Activated naive CD4-positive, alpha-beta T cell treated with anti-CD3 and anti-CD28 coated beads for 36 hours (primary cell): ENCODE measurements around the gene CPNE6. TPM values are rescaled to one million over a fixed set of nuclear protein-coding genes. Genes with fewer than 3 reads are reported as not detected.

ENCODE experiments used
- CTCF ChIA-PET: fragments of 350-600 bp; sonication (Branson Sonifier 250); formaldehyde crosslinking; loops from one replicate; lab custom pipeline; 2021; ENCODE audit warnings: antibody characterized with exemption; lab: Charles Lee
- DNase-seq: peaks from one replicate; pipeline ENCODE4 v3.0.0-alpha.2; 2020
- H3K27ac Mint-ChIP-seq: one replicate; pipeline ENCODE4 v1.8.0; 2021; ENCODE audit warnings: mild to moderate bottlenecking, mixed read lengths
- H3K27me3 Mint-ChIP-seq: one replicate; pipeline ENCODE4 v1.8.0; 2021; ENCODE audit warnings: low read depth, mixed read lengths
- H3K36me3 Mint-ChIP-seq: one replicate; pipeline ENCODE4 v1.8.0; 2021; ENCODE audit warnings: low read depth, mixed read lengths
- H3K4me1 Mint-ChIP-seq: one replicate; pipeline ENCODE4 v1.8.0; 2021; ENCODE audit warnings: low read depth, mixed read lengths
- H3K4me3 Mint-ChIP-seq: one replicate; pipeline ENCODE4 v1.8.0; 2021; ENCODE audit warnings: mild to moderate bottlenecking, moderate library complexity, mixed read lengths
- H3K9me3 Mint-ChIP-seq: one replicate; pipeline ENCODE4 v1.8.0; 2021; ENCODE audit warnings: mixed read lengths
- intact Hi-C: fragments of 100-400 bp; cut with micrococcal nuclease; formaldehyde crosslinking; loops from one replicate; pipeline ENCODE4 v1.15.1; 2023
- total RNA-seq, 2 experiments: library from RNA; stranded (reverse); gene quantifications; one replicate each; pipeline ENCODE4 v1.2.3, GENCODE V29; 2021

Gene CPNE6
- total RNA-seq, 2 experiments from 2014 or later: not detected

DNA sequence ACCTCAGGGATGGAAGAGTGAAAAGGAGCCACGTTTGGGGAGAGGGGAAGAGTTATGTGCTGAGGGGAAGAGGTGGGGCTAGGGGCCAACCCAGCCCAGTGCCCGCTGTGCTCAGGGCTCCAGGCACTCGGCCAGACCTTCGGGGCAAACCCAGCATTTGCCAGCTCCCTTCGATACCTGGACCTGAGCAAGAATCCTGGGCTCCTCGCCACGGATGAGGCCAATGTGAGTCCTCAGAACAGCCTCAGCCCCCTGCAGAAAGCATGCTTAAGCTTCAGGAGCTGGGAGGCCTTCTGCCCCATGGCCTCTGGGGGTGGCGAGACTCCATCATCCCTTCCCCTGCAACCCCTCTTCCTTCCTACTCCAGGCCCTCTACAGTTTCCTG, 14.6 kb upstream of the CPNE6 start:
- Mint-ChIP-seq H3K9me3 (no peaks in the 10 kb centered on the region), H3K36me3 (no peaks in the 10 kb centered on the region), H3K27me3 (peaks cover 2% of the 10 kb centered on the region), H3K4me1 (peaks cover 15% of the 10 kb centered on the region), H3K27ac (no peak overlapping the region), H3K4me3 (no peak overlapping the region)
- intact Hi-C loops: no loop called here
- no peak for DNase-seq
- CTCF ChIA-PET: interaction anchor here (0.7 to 12.0 kb wide), 14 partner anchors 11 to 168 kb away, joined by 3 to 386 read pairs (median 8); partner anchors contain the start of genes DCAF11, IRF9, NRL and PCK2

DNA sequence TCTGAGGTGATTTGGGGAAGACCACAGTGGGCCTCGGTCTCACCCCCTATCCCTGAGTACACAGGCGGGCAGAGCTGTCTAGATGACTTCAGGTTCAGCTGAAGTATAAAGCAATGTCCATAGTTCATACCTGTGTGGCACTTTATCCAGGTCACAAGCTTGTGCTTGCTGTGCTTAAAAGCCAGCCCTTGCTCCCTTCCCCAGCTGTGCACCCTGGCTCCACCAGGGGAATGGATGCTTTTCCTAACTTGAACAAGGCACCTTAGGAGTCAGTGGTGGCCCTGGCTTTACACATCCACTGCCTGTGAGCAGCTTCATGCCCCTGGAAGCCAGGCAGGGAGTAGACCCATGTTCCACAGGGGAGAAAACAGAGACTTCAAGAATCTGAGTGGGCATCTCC, 14.1 kb upstream of the CPNE6 start:
- no peak overlapping the region for H3K27ac Mint-ChIP-seq
- H3K27me3 Mint-ChIP-seq: peaks cover 2% of the 10 kb centered on the region
- CTCF ChIA-PET: interaction anchor here (0.6 to 12.0 kb wide), 20 partner anchors 10 to 375 kb away, joined by 3 to 386 read pairs (median 6); partner anchors contain the start of genes DCAF11, IRF9, NRL and PCK2
- no peaks in the 10 kb centered on the region for H3K36me3 Mint-ChIP-seq
- peaks cover 15% of the 10 kb centered on the region for H3K4me1 Mint-ChIP-seq
- intact Hi-C loops: no loop called here
- DNase-seq: no peak
- no peaks in the 10 kb centered on the region for H3K9me3 Mint-ChIP-seq
- H3K4me3 Mint-ChIP-seq: no peak overlapping the region

- Mint-ChIP-seq H3K27me3 (peaks cover 2% of the 10 kb centered on the region), H3K4me3 (no peak overlapping the region), H3K9me3 (no peaks in the 10 kb centered on the region), H3K27ac (peak overlapping the region; percentile 38), H3K36me3 (no peaks in the 10 kb centered on the region), H3K4me1 (peaks cover 10% of the 10 kb centered on the region)
- intact Hi-C loops: loop anchor here (1.0 to 2.0 kb wide), 8 partner anchors 32 to 250 kb away; partner anchors contain the start of genes IRF9, PCK2 and TINF2
- CTCF ChIA-PET: interaction anchor here (0.6 to 12.0 kb wide), 31 partner anchors 8 to 374 kb away, joined by 3 to 386 read pairs (median 4); partner anchors contain the start of genes CHMP4A, CIDEB, DCAF11 and IRF9
- no peak for DNase-seq
Observed at GRCh38 chr14:24057867-24058259, 13.5 kb upstream of the CPNE6 start.

DNA sequence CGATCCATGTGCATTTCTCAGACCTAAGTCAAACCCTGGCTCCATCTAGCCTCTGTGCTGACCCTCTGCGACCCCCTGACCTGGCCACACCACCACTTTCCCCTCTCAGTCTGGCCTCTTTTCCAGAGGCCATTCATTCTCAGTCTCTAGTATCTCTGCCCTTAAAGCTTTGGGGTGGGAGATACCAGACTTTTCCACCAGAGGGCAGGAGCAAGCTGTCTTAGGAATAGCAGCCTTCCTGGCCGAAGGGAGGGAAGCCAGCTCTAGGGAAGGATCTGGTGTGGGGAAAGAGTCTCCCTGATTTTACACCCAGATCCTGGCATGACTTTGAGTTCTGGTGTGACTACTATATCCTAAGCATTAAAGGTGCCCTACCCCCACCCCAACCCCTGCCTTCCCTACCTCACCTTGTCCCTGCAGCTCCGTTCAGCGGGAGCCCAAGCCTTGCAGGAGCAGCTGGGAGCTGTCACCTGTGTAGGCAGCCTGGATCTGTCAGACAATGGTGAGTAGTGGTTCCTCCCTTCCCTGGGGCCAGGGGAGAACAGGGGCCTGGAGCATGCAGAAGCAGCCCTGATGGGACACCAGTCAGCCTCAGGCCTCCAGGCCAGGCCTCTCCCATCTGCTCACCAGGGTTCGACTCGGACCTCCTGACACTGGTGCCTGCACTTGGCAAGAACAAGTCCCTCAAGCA, 13.0 kb upstream of the CPNE6 start:
- intact Hi-C loops: loop anchor here (1.0 to 2.0 kb wide), 8 partner anchors 32 to 250 kb away; partner anchors contain the start of genes IRF9, PCK2 and TINF2
- CTCF ChIA-PET: interaction anchor here (0.8 to 12.0 kb wide), 31 partner anchors 8 to 250 kb away, joined by 3 to 386 read pairs (median 4); partner anchors contain the start of genes CHMP4A, CIDEB, DCAF11 and IRF9
- Mint-ChIP-seq H3K36me3 (no peaks in the 10 kb centered on the region), H3K9me3 (no peaks in the 10 kb centered on the region), H3K4me3 (no peak overlapping the region), H3K27ac (peak overlapping the region; percentile 38), H3K27me3 (peaks cover 2% of the 10 kb centered on the region), H3K4me1 (peaks cover 5% of the 10 kb centered on the region)
- peak; percentile 89 for DNase-seq

DNA sequence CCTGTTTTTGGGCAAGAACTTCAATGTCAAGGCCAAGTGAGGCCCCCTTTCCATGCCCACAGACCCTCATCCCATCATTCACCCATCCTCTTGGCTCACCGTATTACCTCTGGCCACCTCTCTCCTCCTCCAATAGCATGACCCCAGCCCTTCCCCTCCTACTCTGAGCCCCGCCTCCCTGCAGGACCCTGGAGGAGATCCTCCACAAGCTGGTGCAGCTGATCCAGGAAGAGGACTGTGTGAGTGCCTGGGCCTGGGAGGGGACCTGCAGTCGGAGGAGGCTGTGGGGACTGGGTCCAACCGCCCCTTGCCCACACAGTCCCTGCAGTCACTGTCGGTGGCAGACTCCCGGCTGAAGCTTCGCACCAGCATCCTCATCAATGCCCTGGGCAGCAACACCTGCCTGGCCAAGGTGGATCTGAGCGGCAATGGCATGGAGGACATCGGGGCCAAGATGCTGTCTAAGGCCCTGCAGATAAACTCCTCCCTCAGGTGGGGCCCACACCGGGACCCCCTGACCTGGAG, 12.3 kb upstream of the CPNE6 start:
- H3K4me1 Mint-ChIP-seq: peaks cover 2% of the 10 kb centered on the region
- H3K36me3 Mint-ChIP-seq: no peaks in the 10 kb centered on the region
- H3K27me3 Mint-ChIP-seq: peaks cover 2% of the 10 kb centered on the region
- CTCF ChIA-PET: interaction anchor here (1.0 to 12.0 kb wide), 24 partner anchors 8 to 249 kb away, joined by 3 to 386 read pairs (median 6); partner anchors contain the start of genes CHMP4A, CIDEB, DCAF11 and IRF9
- intact Hi-C loops: loop anchor here (1.0 to 2.0 kb wide), 8 partner anchors 31 to 249 kb away; partner anchors contain the start of genes IRF9, PCK2 and TINF2
- H3K4me3 Mint-ChIP-seq: no peak overlapping the region
- no peak for DNase-seq
- H3K27ac Mint-ChIP-seq: no peak overlapping the region
- H3K9me3 Mint-ChIP-seq: no peaks in the 10 kb centered on the region

DNA sequence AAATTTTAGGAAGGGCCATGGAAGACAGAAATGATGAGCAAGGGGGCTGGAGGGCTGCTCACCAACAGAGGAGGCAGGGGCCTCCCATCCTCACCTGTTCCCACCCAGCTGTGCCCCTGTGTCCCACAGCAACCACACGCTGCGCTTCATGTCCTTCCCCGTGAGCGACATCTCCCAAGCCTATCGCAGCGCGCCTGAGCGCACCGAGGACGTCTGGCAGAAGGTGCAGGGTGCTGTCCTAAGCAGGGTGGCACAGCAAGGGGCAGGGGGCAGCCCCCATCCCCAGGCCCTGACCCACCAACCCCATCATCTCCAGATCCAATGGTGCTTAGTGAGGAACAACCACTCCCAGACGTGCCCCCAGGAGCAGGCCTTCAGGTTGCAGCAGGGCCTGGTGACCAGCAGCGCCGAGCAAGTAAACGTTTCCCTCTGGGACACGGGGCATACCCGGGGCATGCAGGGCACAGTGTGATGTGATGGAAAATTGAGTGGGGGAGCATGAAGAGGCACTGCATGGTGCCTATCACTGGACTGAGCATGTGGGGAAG, 11.4 kb upstream of the CPNE6 start:
- intact Hi-C loops: loop anchor here (2.0 kb wide), 1 partner anchor 183 kb away; the partner anchor contains the start of gene TINF2
- no peak overlapping the region for H3K27ac Mint-ChIP-seq

DNA sequence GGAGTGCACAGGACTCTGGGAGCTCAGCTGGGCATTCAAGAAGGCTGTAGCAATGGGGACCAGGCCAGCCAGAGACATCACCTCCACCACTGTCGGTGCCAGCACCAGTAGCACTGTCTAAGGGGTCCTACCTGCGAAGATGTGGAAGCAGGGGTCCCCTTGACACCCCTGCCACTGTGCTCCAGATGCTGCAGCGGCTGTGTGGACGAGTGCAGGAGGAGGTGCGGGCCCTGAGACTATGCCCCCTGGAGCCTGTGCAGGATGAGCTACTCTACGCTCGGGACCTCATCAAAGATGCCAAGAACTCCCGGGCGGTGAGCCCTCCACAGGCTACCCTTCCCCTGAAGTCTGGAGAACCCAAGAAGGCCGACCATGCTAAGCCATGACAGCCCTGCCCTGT, 10.9 kb upstream of the CPNE6 start:
- CTCF ChIA-PET: interaction anchor here (0.9 to 12.0 kb wide), 7 partner anchors 12 to 100 kb away, joined by 3 to 386 read pairs (median 9); partner anchors contain the start of genes IRF9, PCK2 and PSME2
- H3K9me3 Mint-ChIP-seq: no peaks in the 10 kb centered on the region
- DNase-seq: no peak

More for the DNA sequence above, 11.4 kb upstream of the CPNE6 start:
- H3K36me3 Mint-ChIP-seq: no peaks in the 10 kb centered on the region
- no peak for DNase-seq
- CTCF ChIA-PET: interaction anchor here (0.9 to 12.0 kb wide), 6 partner anchors 13 to 87 kb away, joined by 3 to 386 read pairs (median 34); partner anchors contain the start of genes PCK2 and PSME2
- H3K4me1 Mint-ChIP-seq: peaks cover 2% of the 10 kb centered on the region
- H3K27me3 Mint-ChIP-seq: peaks cover 2% of the 10 kb centered on the region
- H3K9me3 Mint-ChIP-seq: no peaks in the 10 kb centered on the region
- no peak overlapping the region for H3K4me3 Mint-ChIP-seq

DNA sequence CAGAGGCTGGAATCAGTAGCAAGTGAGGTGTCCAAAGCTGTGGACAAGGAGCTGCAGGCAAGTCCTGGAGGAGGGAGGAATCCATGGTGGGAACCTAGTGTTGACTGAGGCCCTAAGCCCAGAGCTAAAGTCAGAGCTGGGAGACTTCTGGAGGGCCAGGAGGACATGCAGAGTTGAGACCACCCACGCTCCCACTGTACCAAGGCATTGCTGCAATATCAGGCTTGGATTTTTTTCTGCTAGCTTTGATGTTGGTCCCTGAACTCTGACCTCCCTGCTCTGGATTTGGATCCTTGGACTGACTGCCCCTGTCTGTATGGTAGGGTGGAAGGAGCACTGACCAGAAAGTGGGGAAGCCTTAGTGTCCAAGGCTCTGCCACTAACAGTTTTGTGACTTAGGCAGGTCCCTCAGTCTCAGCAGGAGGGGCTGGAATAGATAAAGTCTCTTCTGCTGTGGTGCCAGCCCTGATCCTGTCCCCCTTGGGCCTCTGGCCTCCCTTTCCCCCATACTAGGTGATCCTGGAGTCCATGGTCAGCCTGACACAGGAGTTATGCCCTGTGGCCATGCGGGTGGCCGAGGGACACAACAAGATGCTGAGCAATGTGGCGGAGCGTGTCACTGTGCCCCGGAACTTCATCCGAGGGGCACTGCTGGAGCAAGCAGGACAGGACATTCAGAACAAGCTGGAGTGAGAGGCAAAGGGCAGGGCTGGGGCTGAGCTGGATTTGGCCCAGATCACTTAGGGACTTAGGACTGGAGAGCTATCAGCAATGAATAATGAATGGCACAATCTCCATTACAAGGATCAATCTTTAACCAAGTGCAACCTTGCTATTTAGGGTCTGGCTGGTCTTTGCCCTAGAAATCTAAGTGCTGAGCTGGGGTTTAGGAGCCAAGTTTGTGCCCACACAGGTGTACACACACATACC, 10.1 kb upstream of the CPNE6 start:
- Mint-ChIP-seq H3K4me1 (peaks cover 2% of the 10 kb centered on the region), H3K4me3 (no peak overlapping the region), H3K36me3 (no peaks in the 10 kb centered on the region), H3K27me3 (no peaks in the 10 kb centered on the region), H3K27ac (no peak overlapping the region), H3K9me3 (no peaks in the 10 kb centered on the region)
- intact Hi-C loops: no loop called here
- CTCF ChIA-PET: interaction anchor here (0.9 to 12.0 kb wide), 7 partner anchors 12 to 100 kb away, joined by 3 to 386 read pairs (median 9); partner anchors contain the start of genes IRF9 and PCK2
- DNase-seq: no peak

More for the DNA sequence above, 10.9 kb upstream of the CPNE6 start:
- intact Hi-C loops: no loop called here
- peaks cover 2% of the 10 kb centered on the region for H3K4me1 Mint-ChIP-seq
- no peak overlapping the region for H3K27ac Mint-ChIP-seq
- no peaks in the 10 kb centered on the region for H3K36me3 Mint-ChIP-seq
- H3K27me3 Mint-ChIP-seq: no peaks in the 10 kb centered on the region
- no peak overlapping the region for H3K4me3 Mint-ChIP-seq

DNA sequence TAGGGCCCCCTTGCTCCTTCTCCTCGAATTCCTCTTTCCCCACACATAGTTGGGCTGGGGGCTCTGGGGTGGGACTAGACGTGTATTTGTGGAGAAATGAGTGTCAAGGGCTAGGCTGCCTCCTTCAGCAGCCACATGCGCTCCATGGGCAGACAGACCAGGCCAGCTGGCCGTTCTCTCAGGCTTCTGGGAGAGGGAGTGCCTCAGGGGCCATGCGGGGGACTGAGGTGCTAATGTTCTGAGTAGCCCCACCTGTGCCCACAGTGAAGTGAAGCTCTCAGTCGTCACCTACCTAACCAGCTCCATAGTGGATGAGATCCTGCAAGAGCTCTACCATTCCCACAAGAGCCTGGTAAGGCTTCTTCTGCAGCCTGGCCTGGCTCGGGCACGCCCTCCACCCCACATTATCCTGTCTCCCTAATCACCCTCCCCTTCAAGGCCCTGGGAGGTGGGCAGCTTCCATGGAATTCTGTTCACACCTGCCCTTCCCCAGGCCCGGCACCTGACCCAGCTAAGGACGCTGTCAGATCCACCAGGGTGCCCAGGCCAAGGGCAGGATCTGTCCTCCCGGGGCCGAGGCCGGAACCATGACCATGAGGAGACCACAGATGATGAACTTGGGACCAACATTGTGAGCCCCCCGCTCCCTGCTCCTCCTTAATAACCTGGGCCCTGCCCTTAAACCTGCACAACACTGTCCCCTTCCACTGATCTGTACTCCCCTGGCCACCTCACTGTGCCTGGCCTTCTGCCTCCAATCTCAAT, 9.0 kb upstream of the CPNE6 start:
- H3K4me1 Mint-ChIP-seq: peaks cover 2% of the 10 kb centered on the region
- intact Hi-C loops: no loop called here
- H3K4me3 Mint-ChIP-seq: no peak overlapping the region
- CTCF ChIA-PET: interaction anchor here (1.1 to 12.0 kb wide), 5 partner anchors 19 to 98 kb away, joined by 3 to 386 read pairs (median 64); partner anchors contain the start of genes IRF9 and PCK2
- no peaks in the 10 kb centered on the region for H3K27me3 Mint-ChIP-seq
- H3K36me3 Mint-ChIP-seq: no peaks in the 10 kb centered on the region
- H3K9me3 Mint-ChIP-seq: no peaks in the 10 kb centered on the region
- no peak overlapping the region for H3K27ac Mint-ChIP-seq
- no peak for DNase-seq

DNA sequence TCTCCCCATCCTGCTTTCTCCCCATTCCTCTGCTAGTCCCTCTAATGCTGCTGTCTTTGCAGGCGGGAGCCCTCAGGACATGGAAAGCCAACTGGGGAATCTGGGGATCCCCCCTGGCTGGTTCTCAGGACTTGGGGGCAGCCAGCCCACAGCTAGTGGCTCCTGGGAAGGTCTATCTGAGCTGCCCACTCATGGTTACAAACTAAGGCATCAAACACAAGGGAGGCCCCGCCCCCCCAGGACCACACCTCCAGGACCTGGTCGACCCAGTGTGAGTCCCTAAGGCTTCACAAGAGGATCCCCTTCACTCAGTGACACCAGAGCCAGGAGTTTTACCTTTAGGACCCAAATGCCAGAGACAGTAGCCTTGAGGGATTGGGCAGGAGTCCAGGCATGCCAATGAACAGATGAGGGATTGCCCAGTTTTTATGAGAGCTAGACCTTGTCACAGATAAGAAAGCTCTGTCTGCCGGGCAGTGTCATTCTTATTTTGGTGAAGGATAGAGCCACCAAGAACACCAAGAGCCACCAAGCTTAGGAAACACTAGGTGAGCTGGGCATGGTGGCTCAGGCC, 8.0 kb upstream of the CPNE6 start:
- CTCF ChIA-PET: interaction anchor here (1.2 to 3.6 kb wide), 2 partner anchors 26 to 45 kb away, joined by 6 to 17 read pairs; no protein-coding TSS in a partner anchor
- no peaks in the 10 kb centered on the region for H3K9me3 Mint-ChIP-seq
- no peaks in the 10 kb centered on the region for H3K27me3 Mint-ChIP-seq
- H3K4me1 Mint-ChIP-seq: no peaks in the 10 kb centered on the region
- no peak for DNase-seq
- H3K36me3 Mint-ChIP-seq: no peaks in the 10 kb centered on the region
- intact Hi-C loops: no loop called here
- no peak overlapping the region for H3K4me3 Mint-ChIP-seq
- no peak overlapping the region for H3K27ac Mint-ChIP-seq
